ENCODE measurements around the gene LSM12. TPM values are rescaled to one million over a fixed set of nuclear protein-coding genes. Genes with fewer than 3 reads are reported as not detected.
"Not testable (repeated sequence)": the region's sequence is repeated elsewhere in the genome, so short reads cannot be mapped to it uniquely, and the experiment has no call there.

LSM12 gene
- total RNA-seq, 4 donors from 2014 or later: 24.5 to 49.8 (median 37.1) TPM

GRCh38 chr17:44102849-44103622, 36.6 kb upstream of the LSM12 start:
- H3K27ac ChIP-seq: no peak overlapping the region
- intact Hi-C loops (cut with DNase I; ENCODE audit: low total_unique reads): no loop called here

GRCh38 chr17:44101858-44102257, 35.4 kb upstream of the LSM12 start:
- H3K4me1 ChIP-seq; DNase-seq; H3K36me3 ChIP-seq; intact Hi-C loops (cut with DNase I; ENCODE audit: low total_unique reads); H3K27me3 ChIP-seq; H3K4me3 ChIP-seq; H3K27ac ChIP-seq; H3K9me3 ChIP-seq: not testable (repeated sequence)

More at GRCh38 chr17:44102849-44103622, 36.6 kb upstream of the LSM12 start:
- H3K27me3 ChIP-seq: no peaks in the 10 kb centered on the region
- TF ChIP-seq CTCF (IDR thresholded peaks at IDR 0.05): no peak
- TF ChIP-seq POLR2A (IDR thresholded peaks at IDR 0.05): no peak
- no peak for DNase-seq
- H3K9me3 ChIP-seq: no peaks in the 10 kb centered on the region
- no peak overlapping the region for H3K4me3 ChIP-seq
- peaks cover 1 to 5% of the 10 kb centered on the region in 2 donors for H3K4me1 ChIP-seq
- no peaks in the 10 kb centered on the region for H3K36me3 ChIP-seq

GRCh38 chr17:44097110-44097958, 30.9 kb upstream of the LSM12 start:
- no peaks in the 10 kb centered on the region for H3K36me3 ChIP-seq
- peak overlapping the region; percentile 80 to 91 for H3K27ac ChIP-seq
- intact Hi-C loops (cut with DNase I; ENCODE audit: low total_unique reads): no loop called here
- H3K27me3 ChIP-seq: no peaks in the 10 kb centered on the region
- DNase-seq: no peak
- H3K4me1 ChIP-seq: peaks cover 5 to 9% of the 10 kb centered on the region in 2 donors
- no peak for TF ChIP-seq CTCF (IDR thresholded peaks at IDR 0.05)
- no peak for TF ChIP-seq POLR2A (IDR thresholded peaks at IDR 0.05)
- no peak overlapping the region for H3K4me3 ChIP-seq
- H3K9me3 ChIP-seq: no peaks in the 10 kb centered on the region

DNA sequence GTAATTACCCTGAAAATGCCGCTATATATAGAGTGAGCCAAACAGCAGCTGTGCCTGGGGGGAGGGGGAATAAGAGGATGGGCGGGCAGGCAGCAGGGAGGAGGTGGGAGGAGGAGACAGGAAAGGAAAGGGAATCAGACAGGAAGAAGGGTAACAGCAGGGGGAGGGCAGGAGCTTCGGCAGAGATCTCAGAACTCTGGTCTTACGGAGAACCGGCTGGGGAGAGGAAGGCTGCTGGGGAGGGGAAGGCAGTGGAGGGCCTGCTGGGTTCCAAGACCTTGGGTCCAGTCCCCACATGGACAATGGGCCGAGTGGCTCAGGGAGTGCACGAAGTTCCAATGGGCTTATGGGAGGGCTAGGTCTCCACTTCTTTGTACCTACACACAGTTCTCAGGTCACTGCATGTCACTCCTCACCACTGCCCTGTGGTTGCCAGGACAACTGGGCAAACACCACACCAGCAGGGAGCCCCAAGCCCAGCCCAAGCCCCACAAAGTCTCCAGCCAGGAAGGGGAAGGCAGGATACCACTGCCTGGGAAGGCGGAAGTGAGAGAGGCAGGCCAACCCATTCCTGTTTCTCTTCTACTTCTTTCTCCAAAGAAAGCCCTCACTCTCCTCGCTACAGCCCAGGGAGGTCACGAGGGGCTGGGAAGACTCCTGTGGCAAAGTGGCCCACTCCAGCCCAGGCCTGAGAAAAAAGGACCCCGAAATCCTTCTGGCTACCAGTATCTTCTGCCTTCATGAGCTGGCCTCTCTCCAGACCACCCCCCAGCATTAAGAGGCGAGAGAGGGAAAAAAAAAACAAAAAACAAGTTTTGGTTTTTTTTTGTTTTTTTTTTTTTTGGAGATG, 29.4 kb upstream of the LSM12 start:
- Histone ChIP-seq H3K4me3 (peak overlapping the region in 1 of 2 donors; percentile 16), H3K27me3 (no peaks in the 10 kb centered on the region), H3K36me3 (no peaks in the 10 kb centered on the region), H3K9me3 (no peaks in the 10 kb centered on the region), H3K27ac (peak overlapping the region; percentile 80 to 91), H3K4me1 (peaks cover 5 to 9% of the 10 kb centered on the region in 2 donors)
- TF ChIP-seq POLR2A (IDR thresholded peaks at IDR 0.05): no peak
- TF ChIP-seq CTCF (IDR thresholded peaks at IDR 0.05): peak in 3 of 4 experiments; percentile 6 to 41 (median 40)
- peak; percentile 72 to 76 for DNase-seq
- intact Hi-C loops (cut with DNase I; ENCODE audit: low total_unique reads): no loop called here

DNA sequence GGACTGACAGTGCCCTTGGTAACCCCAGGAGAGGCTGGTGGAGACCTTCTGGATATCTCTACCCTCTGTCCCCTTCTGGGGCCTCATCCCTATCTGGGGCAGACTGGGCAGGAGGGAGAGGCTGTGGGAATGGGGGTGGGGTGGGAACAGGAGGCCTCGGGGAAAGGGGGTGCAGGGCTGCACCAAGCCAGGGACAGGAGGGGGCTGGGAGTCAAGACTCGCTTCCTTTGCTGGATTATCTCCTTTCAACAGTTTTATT, 28.8 kb upstream of the LSM12 start:
- Histone ChIP-seq H3K4me3 (peak overlapping the region in 1 of 2 donors; percentile 16), H3K9me3 (no peaks in the 10 kb centered on the region), H3K27ac (peak overlapping the region; percentile 80 to 91), H3K27me3 (no peaks in the 10 kb centered on the region), H3K36me3 (no peaks in the 10 kb centered on the region), H3K4me1 (peaks cover 5 to 9% of the 10 kb centered on the region in 2 donors)
- no peak for TF ChIP-seq CTCF (IDR thresholded peaks at IDR 0.05)
- TF ChIP-seq POLR2A (IDR thresholded peaks at IDR 0.05): no peak
- intact Hi-C loops (cut with DNase I; ENCODE audit: low total_unique reads): no loop called here
- no peak for DNase-seq

Measured in uterus (tissue), 4 donors.